ENCODE measurements around the gene HTR6.

Gene HTR6

DNA sequence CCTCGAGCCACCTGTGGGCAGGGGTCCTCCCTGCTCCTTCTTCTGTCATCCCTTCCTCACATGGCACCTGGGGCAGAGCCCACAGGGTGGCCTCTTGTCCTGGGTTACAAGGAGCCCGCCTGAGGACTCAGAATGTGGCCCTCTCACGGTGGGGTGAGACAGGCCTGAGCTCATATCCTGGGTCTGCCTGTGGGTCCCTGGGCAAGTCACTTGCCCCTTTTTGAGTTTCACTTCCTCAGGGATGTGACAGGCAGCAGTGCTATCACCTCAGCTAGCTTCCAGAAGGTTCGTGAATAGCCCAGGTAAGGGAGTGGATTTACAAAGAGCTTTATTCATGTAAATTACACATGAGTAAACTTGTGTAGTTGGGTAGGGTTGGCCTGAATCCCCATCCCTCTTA is 33.5 kb downstream of the HTR6 start:
- H3K36me3 ChIP-seq (ENCODE audit: insufficient read depth, low read length), result no peaks in the 10 kb centered on the region
- H3K9ac ChIP-seq (ENCODE audit: low read depth, low read length), result no peak overlapping the region
- H3K9me3 ChIP-seq (ENCODE audit: control insufficient read depth, insufficient read depth, low read length), result no peaks in the 10 kb centered on the region
- H3K4me1 ChIP-seq (ENCODE audit: insufficient read depth, low read length), result no peaks in the 10 kb centered on the region

DNA sequence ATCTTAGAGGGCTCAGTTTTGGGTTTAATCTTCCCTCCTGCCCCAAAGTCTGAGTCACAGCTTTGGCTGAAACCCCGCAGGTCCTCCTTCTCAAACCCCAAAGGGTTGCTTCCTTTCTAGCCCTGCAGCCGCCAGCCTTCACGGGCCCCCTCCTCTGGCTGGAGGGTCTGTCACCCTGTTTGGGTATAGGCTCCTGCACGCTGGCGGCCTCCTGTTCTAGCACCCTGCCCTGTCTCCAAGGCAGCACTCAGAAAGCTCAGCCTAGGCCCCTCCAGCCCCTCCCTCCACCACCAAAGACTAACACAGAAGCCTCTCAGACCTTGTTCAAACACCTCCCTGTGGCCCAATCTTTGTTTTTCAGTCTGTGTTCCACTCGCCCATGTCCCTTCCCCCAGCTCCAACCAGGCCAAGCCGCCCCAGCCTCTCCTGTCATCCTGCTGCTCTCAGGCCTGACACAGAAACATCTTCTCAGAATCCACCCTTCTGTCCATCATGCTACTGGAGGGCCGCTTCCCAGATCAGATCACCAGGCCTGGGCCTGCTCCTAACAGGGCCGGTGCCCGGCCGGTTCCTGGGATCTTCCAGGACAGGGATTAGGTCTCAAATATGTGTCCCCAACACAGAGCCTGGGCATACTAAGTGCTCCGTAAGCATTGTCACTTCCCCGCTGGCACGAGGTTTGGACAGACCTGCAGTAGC is 35.6 kb downstream of the HTR6 start:
- no peak overlapping the region for H3K9ac ChIP-seq (ENCODE audit: low read depth, low read length)
- no peaks in the 10 kb centered on the region for H3K36me3 ChIP-seq (ENCODE audit: insufficient read depth, low read length)
- H3K4me1 ChIP-seq (ENCODE audit: insufficient read depth, low read length), result peaks cover 7% of the 10 kb centered on the region; the same call in 1 of the 2 replicates
- H3K9me3 ChIP-seq (ENCODE audit: control insufficient read depth, insufficient read depth, low read length), result no peaks in the 10 kb centered on the region

DNA sequence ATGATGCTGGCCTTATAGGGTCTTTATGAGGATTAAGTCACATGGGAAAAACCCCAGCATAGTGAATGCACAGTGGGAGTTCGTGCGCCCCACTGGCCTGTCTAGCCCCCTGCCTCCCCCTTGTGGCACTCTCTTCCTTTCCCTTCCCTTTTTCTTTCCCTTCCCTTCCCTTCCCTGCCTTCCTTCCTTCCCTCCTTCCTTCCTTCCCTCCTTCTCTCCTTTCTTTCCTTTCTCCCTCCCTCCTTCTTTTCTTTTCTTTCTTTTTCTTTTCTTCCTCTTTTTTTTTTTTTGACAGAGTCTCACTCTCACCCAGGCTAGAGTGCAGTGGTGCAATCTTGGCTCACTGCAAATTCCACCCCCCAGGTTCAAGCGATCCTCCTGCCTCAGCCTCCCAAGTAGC is 38.6 kb downstream of the HTR6 start:
- Histone ChIP-seq H3K4me1 (ENCODE audit: insufficient read depth, low read length) (peaks cover 7% of the 10 kb centered on the region; the same call in 1 of the 2 replicates), H3K36me3 (ENCODE audit: insufficient read depth, low read length) (no peaks in the 10 kb centered on the region), H3K9ac (ENCODE audit: low read depth, low read length) (no peak overlapping the region), H3K9me3 (ENCODE audit: control insufficient read depth, insufficient read depth, low read length) (no peaks in the 10 kb centered on the region)

DNA sequence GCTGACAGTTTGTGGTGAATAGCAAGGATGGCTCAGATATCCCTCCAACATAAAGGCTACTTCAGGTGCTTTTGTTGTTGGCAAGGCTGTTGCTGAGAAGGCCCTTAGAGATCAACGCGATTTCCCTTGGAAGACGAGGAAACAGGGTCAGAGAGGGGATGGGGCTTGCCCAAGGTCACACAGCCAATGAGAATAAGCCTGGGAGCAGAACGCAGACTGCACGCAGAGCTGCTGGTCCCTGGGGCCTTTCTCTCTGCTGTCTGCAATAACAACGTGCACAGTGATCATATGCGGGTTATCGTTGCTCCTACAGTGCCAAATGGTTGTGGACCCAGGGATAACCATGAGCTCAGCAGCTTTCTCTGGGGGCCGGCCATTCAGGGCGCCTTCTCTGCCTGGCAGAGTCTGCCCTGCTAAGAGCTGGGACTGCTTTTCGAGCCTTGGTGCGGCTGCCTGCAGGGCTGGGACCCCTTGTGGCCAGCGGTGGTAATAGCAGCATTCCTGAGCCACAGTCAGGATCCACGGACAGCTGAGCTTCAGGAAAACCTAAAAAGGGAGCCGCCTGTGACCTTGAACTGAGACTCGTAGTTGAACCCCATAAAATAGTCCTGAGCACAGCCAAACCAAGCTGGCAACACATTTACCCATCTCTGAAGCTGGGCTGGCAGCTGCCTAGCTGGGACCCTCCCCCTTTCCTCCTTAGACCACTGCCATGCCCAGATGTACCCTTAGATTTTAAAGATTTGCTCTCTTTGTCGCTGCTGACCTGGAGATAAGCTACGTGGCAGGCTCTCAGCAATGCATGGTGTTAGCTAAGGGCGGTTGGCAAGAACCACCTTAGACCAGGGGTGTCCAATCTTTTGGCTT is 39.8 kb downstream of the HTR6 start:
- Histone ChIP-seq H3K36me3 (ENCODE audit: insufficient read depth, low read length) (no peaks in the 10 kb centered on the region), H3K9me3 (ENCODE audit: control insufficient read depth, insufficient read depth, low read length) (no peaks in the 10 kb centered on the region), H3K9ac (ENCODE audit: low read depth, low read length) (peak overlapping the region; percentile 7; the same call in 1 of the 2 replicates), H3K4me1 (ENCODE audit: insufficient read depth, low read length) (peaks cover 9% of the 10 kb centered on the region; the same call in 1 of the 2 replicates)

DNA sequence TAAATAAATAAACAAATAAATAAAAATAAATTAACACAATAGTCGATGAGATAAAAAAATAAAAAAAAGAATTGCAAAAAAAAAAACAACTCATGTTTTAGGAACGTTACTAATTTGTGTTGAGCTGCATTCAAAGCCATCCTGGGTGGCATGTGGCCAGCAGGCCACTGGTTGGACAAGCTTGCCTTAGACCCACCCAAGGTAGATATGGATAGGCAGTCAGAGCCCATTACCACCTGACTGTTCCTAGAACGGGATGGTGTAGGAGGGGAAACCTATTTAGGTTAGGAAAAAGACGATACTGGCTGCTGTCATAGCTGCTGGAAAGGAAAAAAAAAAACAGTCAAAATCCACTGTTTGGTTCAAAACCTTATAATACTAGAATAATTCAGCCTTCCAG is 40.8 kb downstream of the HTR6 start:
- Histone ChIP-seq H3K36me3 (ENCODE audit: insufficient read depth, low read length) (no peaks in the 10 kb centered on the region), H3K4me1 (ENCODE audit: insufficient read depth, low read length) (peaks cover 9% of the 10 kb centered on the region; the same call in 1 of the 2 replicates), H3K9ac (ENCODE audit: low read depth, low read length) (no peak overlapping the region), H3K9me3 (ENCODE audit: control insufficient read depth, insufficient read depth, low read length) (no peaks in the 10 kb centered on the region)

DNA sequence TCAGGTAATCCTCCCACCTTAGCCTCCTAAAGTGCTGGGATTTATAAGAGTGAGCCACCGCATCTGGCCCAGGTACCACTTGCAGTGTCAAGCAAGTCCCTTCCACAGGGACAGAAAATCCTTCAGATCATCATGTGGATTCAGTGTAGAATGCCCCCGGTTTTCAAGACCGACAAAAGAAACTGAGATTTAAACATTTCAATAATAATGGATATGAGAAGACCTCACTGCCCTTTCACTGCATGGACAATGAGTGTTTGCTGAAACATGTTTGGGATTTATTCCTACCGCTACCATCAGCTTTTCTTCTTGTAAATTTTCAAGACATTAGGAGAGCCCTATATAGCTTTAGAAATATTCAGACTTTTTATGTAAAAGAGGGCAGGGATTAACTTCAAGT is 41.5 kb downstream of the HTR6 start:
- H3K9me3 ChIP-seq (ENCODE audit: control insufficient read depth, insufficient read depth, low read length), result no peaks in the 10 kb centered on the region
- no peak overlapping the region for H3K9ac ChIP-seq (ENCODE audit: low read depth, low read length)
- H3K36me3 ChIP-seq (ENCODE audit: insufficient read depth, low read length), result no peaks in the 10 kb centered on the region
- peaks cover 9% of the 10 kb centered on the region; the same call in 1 of the 2 replicates for H3K4me1 ChIP-seq (ENCODE audit: insufficient read depth, low read length)

DNA sequence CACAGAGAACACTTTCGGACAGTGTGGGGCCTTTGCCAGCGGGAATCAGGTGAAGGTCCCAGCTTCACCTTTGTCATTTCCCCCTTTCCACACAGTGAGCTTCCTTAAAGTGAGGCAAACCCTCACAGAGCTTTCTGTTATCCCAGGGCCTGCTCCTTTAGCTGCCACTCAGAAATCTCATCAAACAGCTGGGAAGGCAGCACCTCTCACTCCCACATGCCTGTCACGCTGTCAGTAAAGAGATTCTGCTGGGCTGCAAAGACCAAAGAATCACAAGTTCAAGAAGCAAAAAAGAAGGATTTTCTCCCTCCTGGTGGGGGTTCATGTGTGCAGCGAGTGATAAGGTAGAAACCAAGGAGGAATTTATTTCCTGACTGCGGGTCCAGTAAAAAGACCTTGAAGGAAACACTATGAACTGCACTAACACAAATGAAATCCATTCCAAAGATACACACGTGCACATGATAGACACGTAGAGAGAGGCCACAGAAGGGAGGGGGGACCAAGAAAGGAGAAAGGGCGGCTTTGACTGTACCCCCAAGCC is 44.0 kb downstream of the HTR6 start:
- Histone ChIP-seq H3K36me3 (ENCODE audit: insufficient read depth, low read length) (no peaks in the 10 kb centered on the region), H3K9ac (ENCODE audit: low read depth, low read length) (no peak overlapping the region), H3K4me1 (ENCODE audit: insufficient read depth, low read length) (peaks cover 9% of the 10 kb centered on the region; the same call in 1 of the 2 replicates), H3K9me3 (ENCODE audit: control insufficient read depth, insufficient read depth, low read length) (no peaks in the 10 kb centered on the region)

DNA sequence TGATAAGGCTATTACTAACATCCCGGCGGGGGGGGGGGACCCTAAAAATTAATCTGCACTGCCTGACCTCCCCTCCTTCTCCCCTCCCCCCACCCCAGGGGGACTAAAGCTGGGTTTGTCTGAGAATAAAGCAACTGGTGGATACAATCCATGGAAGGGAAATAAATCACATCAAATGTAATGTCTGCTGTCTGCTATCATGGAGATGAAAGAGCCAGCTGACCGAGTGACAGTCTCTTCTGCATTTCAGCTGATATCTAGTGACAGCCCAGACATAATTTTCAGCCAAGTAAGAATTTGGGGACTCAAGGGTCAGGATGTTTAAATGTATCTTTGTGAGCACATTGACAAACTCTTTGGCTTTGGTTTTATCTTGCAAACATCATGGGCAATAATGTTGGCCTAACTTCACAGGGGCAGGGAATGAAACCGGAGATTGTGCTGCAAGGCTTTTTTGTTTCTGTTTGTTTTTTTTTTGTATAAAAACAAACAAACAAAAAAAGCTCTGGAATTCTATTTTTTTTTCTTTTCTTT is 44.7 kb downstream of the HTR6 start:
- Histone ChIP-seq H3K9me3 (ENCODE audit: control insufficient read depth, insufficient read depth, low read length) (no peaks in the 10 kb centered on the region), H3K4me1 (ENCODE audit: insufficient read depth, low read length) (peaks cover 3% of the 10 kb centered on the region; the same call in 1 of the 2 replicates), H3K9ac (ENCODE audit: low read depth, low read length) (no peak overlapping the region), H3K36me3 (ENCODE audit: insufficient read depth, low read length) (no peaks in the 10 kb centered on the region)

DNA sequence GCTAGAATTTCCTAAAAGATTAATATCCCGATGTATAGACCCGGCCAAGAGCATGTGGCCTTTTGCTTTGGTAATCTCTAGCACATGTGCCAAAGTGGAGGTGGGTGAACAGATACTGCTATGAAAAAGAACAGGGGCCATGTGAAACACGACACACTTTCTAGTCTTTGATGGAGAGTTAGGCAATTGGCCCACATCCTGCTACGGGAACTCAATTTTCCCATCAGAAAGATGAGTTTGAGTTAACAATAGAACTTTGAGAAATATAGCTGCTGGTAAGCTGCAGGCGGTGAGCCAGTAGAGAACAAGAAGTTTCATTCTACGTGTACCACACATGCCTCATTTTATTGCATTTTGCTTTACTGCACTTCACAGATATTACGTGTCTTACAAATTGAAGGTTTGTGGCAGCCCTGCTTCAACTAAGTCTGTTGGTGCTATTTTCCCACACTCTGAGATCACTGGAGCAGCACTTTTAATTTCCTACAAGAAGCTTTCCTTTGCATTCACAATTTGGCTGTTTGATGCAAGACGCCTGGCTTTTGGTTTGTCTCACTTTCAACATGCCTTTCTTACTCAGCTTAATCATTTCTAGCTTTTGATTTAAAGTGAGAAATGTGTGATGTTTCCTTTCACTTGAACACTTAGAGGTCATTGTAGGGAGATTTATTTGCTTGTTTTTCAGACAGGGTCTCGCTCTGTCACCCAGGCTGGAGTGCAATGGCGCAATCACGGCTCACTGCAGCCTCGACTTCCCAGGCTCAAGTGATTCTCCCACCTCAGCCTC is 46.3 kb downstream of the HTR6 start:
- H3K9me3 ChIP-seq (ENCODE audit: control insufficient read depth, insufficient read depth, low read length), result no peaks in the 10 kb centered on the region
- H3K9ac ChIP-seq (ENCODE audit: low read depth, low read length), result no peak overlapping the region
- no peaks in the 10 kb centered on the region for H3K36me3 ChIP-seq (ENCODE audit: insufficient read depth, low read length)
- H3K4me1 ChIP-seq (ENCODE audit: insufficient read depth, low read length), result peaks cover 3% of the 10 kb centered on the region; the same call in 1 of the 2 replicates

DNA sequence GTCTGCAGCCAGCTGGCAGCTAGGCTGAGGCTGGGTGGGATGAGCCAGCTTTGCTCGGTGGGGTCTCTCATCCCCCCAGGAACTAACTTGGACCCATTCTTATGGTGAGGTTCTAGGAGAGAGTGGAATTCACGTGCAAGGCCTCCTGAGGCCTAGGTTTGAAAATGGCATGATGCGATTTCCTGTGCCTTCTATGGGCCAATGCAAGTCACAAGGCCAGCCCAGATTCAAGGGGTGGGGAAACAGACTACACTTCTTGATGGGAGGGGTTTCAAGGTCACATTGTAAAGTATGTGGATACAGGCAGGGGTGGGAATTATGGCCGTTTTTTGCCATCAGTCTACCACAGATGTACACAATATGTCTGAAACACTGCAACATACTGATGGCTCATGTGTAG is 48.3 kb downstream of the HTR6 start:
- H3K36me3 ChIP-seq (ENCODE audit: insufficient read depth, low read length), result no peaks in the 10 kb centered on the region
- H3K9me3 ChIP-seq (ENCODE audit: control insufficient read depth, insufficient read depth, low read length), result no peaks in the 10 kb centered on the region
- H3K9ac ChIP-seq (ENCODE audit: low read depth, low read length), result no peak overlapping the region
- H3K4me1 ChIP-seq (ENCODE audit: insufficient read depth, low read length), result peaks cover 3% of the 10 kb centered on the region; the same call in 1 of the 2 replicates

DNA sequence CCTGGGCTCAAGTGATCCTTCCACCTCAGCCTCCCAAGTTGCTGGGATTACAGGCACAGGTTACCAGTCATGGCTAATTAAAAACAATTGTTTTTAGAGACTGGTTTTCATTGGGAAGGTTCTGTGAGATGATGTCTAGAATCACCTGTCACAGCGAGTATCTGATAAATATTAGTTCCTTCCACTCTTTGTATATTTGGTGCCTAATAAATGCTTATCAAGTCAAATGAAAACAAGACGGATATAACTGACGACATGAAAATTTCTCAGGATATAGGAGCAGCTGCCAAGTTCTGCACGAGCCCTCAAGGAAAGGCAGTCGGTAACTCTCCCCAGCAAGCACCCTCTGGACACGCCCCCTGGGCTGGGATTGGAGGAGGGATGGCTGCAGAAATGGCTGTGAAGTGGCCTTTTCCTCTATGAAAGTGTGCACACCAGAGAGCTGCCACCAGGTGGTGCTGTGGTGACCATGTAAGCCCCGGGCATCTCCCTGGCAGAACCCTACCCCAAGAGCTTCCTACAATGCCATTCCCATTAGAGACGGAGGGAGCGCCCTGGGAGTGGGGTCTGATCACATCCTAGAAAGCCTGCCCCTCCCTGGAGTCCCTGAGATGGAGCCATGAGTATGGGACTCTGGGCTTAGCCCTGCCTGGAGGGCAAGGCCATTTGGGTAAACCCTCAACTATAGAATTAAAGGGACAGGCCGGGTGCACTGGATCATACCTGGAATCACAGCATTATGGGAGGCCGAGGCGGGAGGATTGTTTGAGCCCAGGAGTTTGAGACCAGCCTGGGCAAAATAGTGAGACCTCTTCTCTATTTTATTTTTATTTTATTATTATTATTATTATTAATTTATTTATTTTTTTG is 50.9 kb downstream of the HTR6 start:
- no peaks in the 10 kb centered on the region for H3K36me3 ChIP-seq (ENCODE audit: insufficient read depth, low read length)
- H3K4me1 ChIP-seq (ENCODE audit: insufficient read depth, low read length), result peaks cover 2% of the 10 kb centered on the region

DNA sequence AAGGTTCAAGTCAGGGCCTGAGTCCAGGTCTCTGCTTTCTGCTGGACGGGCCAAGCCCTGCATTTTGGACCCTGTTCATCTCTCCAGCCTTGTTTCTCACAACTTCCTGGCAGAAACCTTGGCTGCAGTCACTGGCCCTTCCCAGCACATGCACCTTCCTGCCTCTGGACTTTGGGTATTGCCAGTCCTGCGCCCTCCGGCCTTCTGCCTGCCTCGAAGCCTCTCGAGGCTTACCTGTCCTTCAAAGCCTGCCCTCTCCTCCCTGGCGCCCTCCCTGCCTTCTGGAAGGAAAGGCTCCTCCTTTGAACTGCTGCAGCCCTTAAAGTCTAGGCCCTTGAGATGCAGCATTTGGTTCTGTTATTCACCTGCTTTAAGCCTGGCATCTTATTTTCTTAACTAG is 52.8 kb downstream of the HTR6 start:
- Histone ChIP-seq H3K4me1 (ENCODE audit: insufficient read depth, low read length) (peaks cover 10% of the 10 kb centered on the region), H3K9ac (ENCODE audit: low read depth, low read length) (no peak overlapping the region), H3K9me3 (ENCODE audit: control insufficient read depth, insufficient read depth, low read length) (no peaks in the 10 kb centered on the region), H3K36me3 (ENCODE audit: insufficient read depth, low read length) (no peaks in the 10 kb centered on the region)

More for the DNA sequence above, 50.9 kb downstream of the HTR6 start:
- no peaks in the 10 kb centered on the region for H3K9me3 ChIP-seq (ENCODE audit: control insufficient read depth, insufficient read depth, low read length)
- H3K9ac ChIP-seq (ENCODE audit: low read depth, low read length), result no peak overlapping the region

DNA sequence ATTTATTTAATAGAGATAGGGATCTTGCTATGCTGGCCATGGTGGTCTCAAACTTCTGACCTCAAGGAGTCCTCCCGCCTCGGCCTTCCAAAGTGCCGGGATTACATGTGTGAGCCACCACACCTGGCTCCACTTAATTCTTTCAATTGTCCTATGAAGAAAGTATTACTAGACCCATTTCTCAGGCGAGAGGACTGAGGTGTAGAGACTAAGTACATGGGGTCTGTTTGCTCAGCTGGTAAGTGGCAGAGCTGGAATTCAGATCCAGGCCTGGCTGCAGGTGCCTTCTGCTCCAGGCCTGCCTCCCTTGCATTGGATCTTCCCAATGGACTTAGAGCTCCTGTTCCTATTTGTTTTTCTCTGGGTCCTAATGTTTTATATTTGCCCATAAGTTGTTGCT is 55.5 kb downstream of the HTR6 start:
- Histone ChIP-seq H3K9me3 (ENCODE audit: control insufficient read depth, insufficient read depth, low read length) (no peaks in the 10 kb centered on the region), H3K36me3 (ENCODE audit: insufficient read depth, low read length) (no peaks in the 10 kb centered on the region), H3K9ac (ENCODE audit: low read depth, low read length) (no peak overlapping the region), H3K4me1 (ENCODE audit: insufficient read depth, low read length) (peaks cover 14% of the 10 kb centered on the region)

Data from ES-I3 (cell line).